ENCODE data around the gene MORN1.

GRCh38 chr1:2408859-2409276, 17.5 kb upstream of the MORN1 start:
- TF ChIP-seq, protein P1, sequence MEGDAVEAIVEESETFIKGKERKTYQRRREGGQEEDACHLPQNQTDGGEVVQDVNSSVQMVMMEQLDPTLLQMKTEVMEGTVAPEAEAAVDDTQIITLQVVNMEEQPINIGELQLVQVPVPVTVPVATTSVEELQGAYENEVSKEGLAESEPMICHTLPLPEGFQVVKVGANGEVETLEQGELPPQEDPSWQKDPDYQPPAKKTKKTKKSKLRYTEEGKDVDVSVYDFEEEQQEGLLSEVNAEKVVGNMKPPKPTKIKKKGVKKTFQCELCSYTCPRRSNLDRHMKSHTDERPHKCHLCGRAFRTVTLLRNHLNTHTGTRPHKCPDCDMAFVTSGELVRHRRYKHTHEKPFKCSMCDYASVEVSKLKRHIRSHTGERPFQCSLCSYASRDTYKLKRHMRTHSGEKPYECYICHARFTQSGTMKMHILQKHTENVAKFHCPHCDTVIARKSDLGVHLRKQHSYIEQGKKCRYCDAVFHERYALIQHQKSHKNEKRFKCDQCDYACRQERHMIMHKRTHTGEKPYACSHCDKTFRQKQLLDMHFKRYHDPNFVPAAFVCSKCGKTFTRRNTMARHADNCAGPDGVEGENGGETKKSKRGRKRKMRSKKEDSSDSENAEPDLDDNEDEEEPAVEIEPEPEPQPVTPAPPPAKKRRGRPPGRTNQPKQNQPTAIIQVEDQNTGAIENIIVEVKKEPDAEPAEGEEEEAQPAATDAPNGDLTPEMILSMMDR (IDR thresholded peaks at IDR 0.05), result no peak
- no peak for TF ChIP-seq POLR2A (IDR thresholded peaks at IDR 0.05)
